K562 (cell line): ENCODE measurements around the gene FAM174C. TPM values are rescaled to one million over a fixed set of nuclear protein-coding genes. Genes with fewer than 3 reads are reported as not detected.

ENCODE experiments used
- ADNP ChIP-seq: fragments of 200-800 bp; sonication (Bioruptor generic); IDR thresholded peaks from 2 replicates; pipeline ENCODE4 v1.6.1; 2016; ENCODE audit warnings: missing genetic modification characterization, missing compliant biosample characterization
- BRD4 ChIP-seq: fragments of 200-600 bp; sonication (generic); IDR thresholded peaks from 2 replicates; pipeline ENCODE4 v1.6.1; 2017; ENCODE audit warnings: inconsistent platforms
- ETV1 ChIP-seq: fragments of 450-650 bp; conservative IDR thresholded peaks from 2 replicates; pipeline ENCODE4 v1.6.1; 2016; ENCODE audit warnings: missing genetic modification characterization, control low read depth, low read depth, missing compliant biosample characterization
- EZH2 ChIP-seq: IDR thresholded peaks from 2 replicates; pipeline ENCODE4 v1.6.1; 2012; ENCODE audit warnings: low read depth, mild to moderate bottlenecking, inconsistent platforms, low read length, borderline replicate concordance
- KAT8 ChIP-seq: fragments of 450-650 bp; IDR thresholded peaks from 2 replicates; pipeline ENCODE4 v1.6.1; 2016; ENCODE audit warnings: low read depth, mild to moderate bottlenecking
- KLF13 ChIP-seq: fragments of 450-650 bp; IDR thresholded peaks from 2 replicates; pipeline ENCODE4 v1.6.1; 2016; ENCODE audit warnings: missing genetic modification characterization, low read depth, mild to moderate bottlenecking, missing compliant biosample characterization, moderate library complexity, borderline replicate concordance
- NKRF ChIP-seq: fragments of 450-650 bp; IDR thresholded peaks from 2 replicates; pipeline ENCODE4 v1.6.1; 2016; ENCODE audit warnings: borderline replicate concordance
- PHB ChIP-seq: fragments of 250-450 bp; sonication (Bioruptor Pico); IDR thresholded peaks from 2 replicates; pipeline ENCODE4 v1.5.0; 2021
- PHF20 ChIP-seq: fragments of 450-650 bp; IDR thresholded peaks from 2 replicates; pipeline ENCODE4 v1.6.1; 2018; ENCODE audit not compliant: partially characterized antibody
- PKNOX1 ChIP-seq: fragments of 450-650 bp; IDR thresholded peaks from 2 replicates; pipeline ENCODE4 v1.6.1; 2016
- POLR2B ChIP-seq: fragments of 450-650 bp; IDR thresholded peaks from 2 replicates; pipeline ENCODE4 v1.6.1; 2018; ENCODE audit warnings: low read depth; ENCODE audit not compliant: partially characterized antibody
- PTRF ChIP-seq: fragments of 450-650 bp; IDR thresholded peaks from 2 replicates; pipeline ENCODE4 v1.6.1; 2016; ENCODE audit warnings: mild to moderate bottlenecking, missing genetic modification characterization, missing compliant biosample characterization
- PYGO2 ChIP-seq: fragments of 450-650 bp; IDR thresholded peaks from 2 replicates; pipeline ENCODE4 v1.6.1; 2016; ENCODE audit warnings: mild to moderate bottlenecking, missing genetic modification characterization, moderate library complexity, missing compliant biosample characterization
- RBM14 ChIP-seq: fragments of 200-400 bp; formaldehyde crosslinking; IDR thresholded peaks from 2 replicates; pipeline ENCODE4 v1.6.1; 2018; ENCODE audit warnings: low read depth, mild to moderate bottlenecking, low read length, moderate library complexity, borderline replicate concordance; ENCODE audit not compliant: insufficient read depth
- SIN3A ChIP-seq, 2 experiments: fragments of 150-350 bp in 1 of 2; IDR thresholded peaks; 2 replicates each; pipeline ENCODE4 v1.6.1; 2011 to 2016; ENCODE audit warnings: borderline replicate concordance in 2 of 2, low read depth in 2 of 2, low read length in 2 of 2, mild to moderate bottlenecking in 2 of 2, moderate library complexity in 2 of 2; ENCODE audit not compliant: control insufficient read depth in 1 of 2
- SMAD1 ChIP-seq: fragments of 150-350 bp; IDR thresholded peaks from 2 replicates; pipeline ENCODE4 v1.6.1; 2014; ENCODE audit warnings: low read length, low read depth; ENCODE audit not compliant: partially characterized antibody
- SRSF3 ChIP-seq: fragments of 200-400 bp; formaldehyde crosslinking; IDR thresholded peaks from 2 replicates; pipeline ENCODE4 v1.6.1; 2016; ENCODE audit warnings: mild to moderate bottlenecking, low read length, moderate library complexity; ENCODE audit not compliant: insufficient read depth
- XRCC3 ChIP-seq: fragments of 450-650 bp; IDR thresholded peaks from 2 replicates; pipeline ENCODE4 v1.6.1; 2017; ENCODE audit warnings: mild to moderate bottlenecking, moderate library complexity
- ZBTB49 ChIP-seq: sonication (generic); formaldehyde crosslinking; IDR thresholded peaks from 2 replicates; pipeline ENCODE4 v1.8.0; 2022; ENCODE audit warnings: missing genetic modification reagents, mild to moderate bottlenecking, borderline replicate concordance
- ZNF12 ChIP-seq: sonication (generic); formaldehyde crosslinking; IDR thresholded peaks from 2 replicates; pipeline ENCODE4 v1.4.0; 2020; ENCODE audit warnings: mild to moderate bottlenecking, missing genetic modification reagents
- ZNF347 ChIP-seq: fragments of 450-650 bp; formaldehyde crosslinking; IDR thresholded peaks from 2 replicates; pipeline ENCODE4 v1.4.0; 2020; ENCODE audit warnings: low read depth, mild to moderate bottlenecking, moderate library complexity
- ZNF445 ChIP-seq: fragments of 250-450 bp; sonication (Bioruptor Pico); IDR thresholded peaks from 2 replicates; pipeline ENCODE4 v1.4.0; 2020; ENCODE audit warnings: low read depth, mild to moderate bottlenecking, moderate library complexity
- ZNF586 ChIP-seq: fragments of 450-650 bp; formaldehyde crosslinking; conservative IDR thresholded peaks from 2 replicates; pipeline ENCODE4 v1.4.0; 2020; ENCODE audit warnings: mild to moderate bottlenecking, moderate library complexity
- ZNF77 ChIP-seq: fragments of 250-450 bp; sonication (Bioruptor Pico); IDR thresholded peaks from 2 replicates; pipeline ENCODE4 v1.5.0; 2020
- ZZZ3 ChIP-seq: fragments of 450-650 bp; IDR thresholded peaks from 2 replicates; pipeline ENCODE4 v1.6.1; 2016; ENCODE audit warnings: antibody characterized with exemption, mild to moderate bottlenecking, moderate library complexity
- polyA plus RNA-seq, 8 experiments: library from polyadenylated mRNA; depleted of rRNA in 4 of 8; stranded (reverse) in 5 of 8; unstranded in 3 of 8; fragments of >200 nt; fragmentation: Nextera tagmentation in 2 of 8; fragmentation: Illumina TruSeq in 1 of 8; extraction: Ambion mirVana in 2 of 8; extraction: Trizol in 1 of 8; gene quantifications; 2 replicates each; pipeline versions ENCODE4 v1.2.1 to v1.2.3, GENCODE V29; 2011 to 2014; ENCODE audit warnings: inconsistent platforms in 1 of 8, missing spikeins in 1 of 8
- total RNA-seq, 7 experiments: library from RNA; depleted of rRNA in 6 of 7; stranded (reverse); fragments of >200 nt in 6 of 7; fragmentation: Illumina TruSeq in 2 of 7; extraction: Trizol in 2 of 7; gene quantifications; 2 replicates each; pipeline versions ENCODE4 v1.2.1 to v1.2.3, GENCODE V29; 2011 to 2021; ENCODE audit warnings: low replicate concordance in 1 of 7

Gene FAM174C
- total and polyA plus RNA-seq, 9 of the 15 experiments (the other 6 are each of a cell fraction or from before 2014, with no cell fraction given) = 0.66 to 89.6 (median 20.3) TPM

GRCh38 chr19:1266916-1267476, 8.3 kb upstream of the FAM174C start (continued):
- TF ChIP-seq ZNF586 (CRISPR knock-in tag) = no peak
- no peak for TF ChIP-seq ADNP (tag)
- no peak for TF ChIP-seq PYGO2 (tag)
- peak in 1 of 2 experiments; percentile 70; a peak in 2 of 4 replicates for TF ChIP-seq SIN3A (IDR thresholded peaks at IDR 0.05; ENCODE audit: borderline replicate concordance in 2 of 2, control insufficient read depth in 1 of 2, low read depth in 2 of 2, low read length in 2 of 2)
- TF ChIP-seq BRD4 = 0 out of 2 replicates have a peak, but pooled peaks have one; percentile 56
- TF ChIP-seq NKRF = peak; percentile 55; the same call in 1 of the 2 replicates
- TF ChIP-seq ZNF77 (CRISPR knock-in tag) = no peak
- TF ChIP-seq KAT8 = no peak
- TF ChIP-seq ZZZ3 = no peak
- TF ChIP-seq PHF20 = no peak
- TF ChIP-seq POLR2B = no peak
- no peak for TF ChIP-seq PKNOX1
- TF ChIP-seq EZH2 = no peak
- TF ChIP-seq SMAD1 = no peak
- TF ChIP-seq ZBTB49 = no peak
- TF ChIP-seq ETV1 (tag) = no peak
- TF ChIP-seq PTRF (tag) = no peak
- no peak for TF ChIP-seq ZNF445 (CRISPR knock-in tag)
- no peak for TF ChIP-seq XRCC3
- TF ChIP-seq ZNF12 (CRISPR knock-in tag) = no peak
- no peak for TF ChIP-seq ZNF347 (CRISPR knock-in tag)
- no peak for TF ChIP-seq PHB (CRISPR knock-in tag)
- no peak for TF ChIP-seq SRSF3
- TF ChIP-seq RBM14 = no peak
- 0 out of 2 replicates have a peak, but pooled peaks have one; percentile 29 for TF ChIP-seq KLF13 (tag)
